NCI-H748 (cell line): ENCODE results near the gene CFL1.
"Not testable (repeated sequence)": the region's sequence is repeated elsewhere in the genome, so short reads cannot be mapped to it uniquely, and the experiment has no call there.

Experiments used
- DNase-seq: peaks from one replicate; lab custom pipeline; 2025; ENCODE audit not compliant: unreplicated experiment; lab: John Stamatoyannopoulos, UW

CFL1 gene

DNA sequence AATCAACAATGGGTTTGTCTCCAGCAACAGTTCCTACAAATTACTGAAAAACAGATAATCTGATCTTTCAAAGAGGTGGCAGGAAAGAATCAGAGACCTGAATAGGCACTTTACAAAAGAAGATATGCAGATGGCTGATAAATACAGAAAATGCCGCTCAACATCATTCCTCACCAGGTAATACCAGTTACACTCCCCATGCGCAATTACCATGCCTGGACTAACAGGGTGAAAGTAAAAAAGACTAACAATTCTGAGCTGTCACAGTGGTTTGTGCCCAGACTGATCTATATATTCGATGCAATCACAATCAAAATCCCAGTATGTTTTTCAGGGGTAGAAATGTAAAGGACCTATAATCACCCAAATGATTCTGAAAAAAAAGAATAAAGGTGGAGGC is 14.2 kb downstream of the CFL1 start:
- no peak for DNase-seq

GRCh38 chr11:65842144-65842543 is 15.8 kb downstream of the CFL1 start:
- no peak for DNase-seq

DNA sequence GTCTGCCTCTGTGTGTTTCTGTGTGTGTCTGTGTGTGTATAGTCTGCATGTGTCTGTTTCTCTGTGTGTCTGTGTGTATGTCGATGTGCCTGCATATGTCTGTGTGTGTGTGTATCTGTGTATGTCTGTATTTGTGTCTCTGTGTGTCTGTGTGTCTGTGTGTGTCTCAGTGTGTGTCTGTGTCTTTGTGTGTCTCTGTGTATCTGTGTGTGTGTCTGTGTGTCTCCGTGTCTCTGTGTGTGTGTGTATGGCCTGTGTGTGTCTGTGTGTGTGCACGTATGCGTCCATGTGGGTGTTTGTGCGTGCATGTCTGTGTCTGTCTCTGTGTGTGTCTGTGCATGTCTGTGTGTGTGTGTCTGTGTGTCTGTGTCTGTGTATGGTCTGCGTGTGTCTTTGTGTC is 23.8 kb downstream of the CFL1 start:
- no peak for DNase-seq

- peak; percentile 91 for DNase-seq
Measured at GRCh38 chr11:65833297-65834030, 24.5 kb downstream of the CFL1 start, which contains the start of gene SNX32. Gene SNX32, plus strand, starts transcription at chr11:65833963. Its CDS starts 103 bp downstream, at chr11:65834066.

GRCh38 chr11:65832231-65832630 is 25.7 kb downstream of the CFL1 start:
- not testable (repeated sequence) for DNase-seq

DNA sequence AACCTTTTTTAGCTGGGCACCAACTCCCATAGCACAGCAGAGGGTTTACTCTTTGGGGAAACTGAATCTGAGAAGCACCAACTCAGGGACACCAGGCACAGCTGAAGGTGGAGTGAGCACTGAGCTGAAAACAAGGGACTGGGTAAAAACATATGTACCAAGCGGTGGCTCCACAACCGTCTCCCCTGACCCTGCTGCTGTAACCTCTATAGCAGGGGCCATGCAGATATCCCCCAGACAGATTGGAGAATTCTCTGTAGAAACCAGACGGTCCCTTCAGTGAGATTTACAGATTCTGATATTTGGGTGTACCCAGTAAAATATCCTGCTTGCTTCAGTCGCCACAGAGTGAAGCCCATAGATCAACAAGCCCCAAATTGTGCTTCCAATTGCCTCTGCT is 28.5 kb downstream of the CFL1 start:
- no peak for DNase-seq

DNA sequence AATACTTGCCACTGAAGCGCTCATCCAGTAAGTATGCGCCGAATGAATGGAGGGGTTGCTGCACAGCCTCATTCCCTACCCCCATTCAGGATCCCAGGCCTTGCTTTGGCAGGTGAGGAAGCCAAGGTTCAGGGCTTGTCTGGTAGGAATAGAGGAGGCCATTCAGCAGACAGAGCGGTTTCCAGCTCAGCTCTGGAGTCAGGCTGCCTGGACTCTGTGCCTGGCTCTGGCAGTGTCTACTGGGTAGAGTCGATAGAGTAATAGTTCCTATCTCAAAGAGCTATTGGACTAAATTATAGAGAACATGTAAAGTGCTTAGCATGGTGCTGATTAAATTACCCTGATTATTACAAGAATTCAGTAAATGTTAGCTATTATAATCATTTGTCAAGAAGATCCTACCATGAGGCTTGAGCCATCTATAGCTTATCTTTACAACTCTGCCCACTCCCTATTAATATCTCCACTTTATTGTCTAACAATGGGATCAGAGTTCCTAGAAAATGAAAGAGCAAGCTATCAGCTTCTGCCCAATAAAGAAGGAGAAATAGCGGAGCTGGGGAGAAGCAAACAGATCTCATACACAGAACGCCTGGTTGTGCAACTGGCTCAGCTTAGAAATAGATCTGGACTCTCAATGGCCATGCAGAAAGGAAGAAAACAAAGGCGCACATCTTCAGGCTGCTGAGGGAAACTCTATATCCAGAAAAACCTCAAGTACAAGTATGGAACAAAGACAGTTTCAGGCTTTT is 30.8 kb downstream of the CFL1 start:
- DNase-seq: no peak

DNA sequence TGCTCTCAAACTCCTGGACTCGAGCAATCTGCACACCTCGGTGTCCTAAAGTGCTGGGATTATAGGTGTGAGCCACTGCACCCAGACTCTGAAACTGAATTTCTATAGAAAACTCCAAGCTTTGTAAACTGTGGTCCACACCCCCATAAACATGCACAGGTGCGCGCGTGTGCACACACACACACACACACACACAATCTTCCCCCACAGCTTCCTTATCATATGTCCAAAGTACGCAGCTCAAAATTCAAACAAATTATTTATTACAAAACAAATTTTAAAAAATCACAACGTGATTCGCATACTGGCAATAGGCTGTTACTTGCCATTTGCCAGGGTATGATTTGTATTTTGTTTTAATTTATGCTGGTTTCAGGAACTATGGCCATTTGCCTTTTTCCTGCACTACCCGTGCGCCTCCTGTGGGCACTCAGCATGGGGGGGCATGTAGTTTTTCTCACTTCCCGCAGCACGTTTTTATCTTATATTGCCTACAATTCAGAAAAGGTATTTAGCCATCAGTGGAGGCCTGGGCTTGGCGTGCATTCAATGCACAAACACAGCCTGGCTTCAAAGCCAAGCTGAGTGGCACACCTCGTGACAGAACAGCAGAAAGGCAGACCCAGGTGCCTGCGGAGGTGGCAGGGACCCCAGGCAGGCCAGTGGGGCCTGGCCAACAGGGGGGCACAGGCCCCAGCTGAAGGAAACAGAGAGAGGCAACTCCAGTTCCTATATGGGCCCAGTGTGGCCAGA is 35.0 kb downstream of the CFL1 start:
- no peak for DNase-seq

DNA sequence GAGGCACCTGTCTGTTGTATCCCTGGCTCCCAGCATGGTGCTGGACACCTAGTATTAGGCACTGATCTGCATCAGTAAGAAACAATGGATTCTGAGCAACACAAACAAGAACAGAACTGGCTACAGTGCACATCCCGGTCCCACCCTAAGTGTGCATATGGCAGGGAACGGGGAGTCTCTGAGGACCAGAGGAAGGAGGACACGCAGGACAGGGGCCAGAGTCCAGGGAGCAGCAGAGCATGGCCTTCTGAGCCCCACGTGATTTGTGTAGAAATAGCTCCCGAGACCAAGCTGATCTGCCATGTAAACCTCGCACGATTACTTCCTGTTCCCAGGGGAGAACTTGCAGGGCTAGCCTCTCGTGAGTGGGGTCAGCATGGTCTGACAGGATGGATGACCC is 36.9 kb downstream of the CFL1 start:
- DNase-seq: no peak

DNA sequence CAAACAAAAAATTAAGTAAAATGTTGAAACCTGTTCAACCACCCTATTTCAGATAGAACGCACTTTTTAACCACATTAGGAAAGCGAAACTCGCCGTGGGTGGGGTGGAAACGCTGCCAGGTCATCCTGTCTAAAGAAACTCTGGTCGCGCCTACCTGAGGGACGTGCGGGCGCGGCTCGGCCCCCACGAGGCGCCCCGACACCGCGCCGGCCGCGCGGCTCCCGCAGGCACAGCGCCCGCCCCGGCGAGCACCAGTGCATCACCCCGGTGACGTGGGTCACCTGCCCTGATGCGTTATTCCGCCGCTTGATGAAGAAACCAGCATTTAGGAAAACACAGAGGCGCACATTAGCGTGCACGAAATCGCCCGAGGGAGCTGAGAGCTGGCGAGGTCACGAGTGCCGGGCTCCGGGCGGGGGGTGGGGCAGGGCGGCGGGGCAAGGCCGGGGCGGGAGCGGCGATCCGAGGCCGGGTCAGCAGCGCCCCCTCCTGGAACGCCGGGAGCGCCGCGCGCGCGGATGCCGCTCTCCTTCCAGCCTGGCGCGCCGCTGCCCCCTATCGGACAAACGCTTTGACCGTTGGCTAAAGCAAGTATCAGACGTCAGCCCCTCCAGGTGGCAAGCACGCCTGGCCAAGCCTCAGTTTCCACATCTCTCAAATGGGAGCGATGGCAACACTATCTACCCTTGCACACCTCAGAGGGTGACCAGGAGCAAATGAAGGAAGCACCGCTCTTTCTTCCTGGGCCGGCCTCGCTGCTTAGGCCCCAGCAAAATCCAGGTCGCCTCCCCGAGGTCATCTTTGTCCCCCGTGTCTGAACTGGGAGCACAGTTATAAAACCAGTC is 39.9 kb downstream of the CFL1 start:
- peak; percentile 86 for DNase-seq

DNA sequence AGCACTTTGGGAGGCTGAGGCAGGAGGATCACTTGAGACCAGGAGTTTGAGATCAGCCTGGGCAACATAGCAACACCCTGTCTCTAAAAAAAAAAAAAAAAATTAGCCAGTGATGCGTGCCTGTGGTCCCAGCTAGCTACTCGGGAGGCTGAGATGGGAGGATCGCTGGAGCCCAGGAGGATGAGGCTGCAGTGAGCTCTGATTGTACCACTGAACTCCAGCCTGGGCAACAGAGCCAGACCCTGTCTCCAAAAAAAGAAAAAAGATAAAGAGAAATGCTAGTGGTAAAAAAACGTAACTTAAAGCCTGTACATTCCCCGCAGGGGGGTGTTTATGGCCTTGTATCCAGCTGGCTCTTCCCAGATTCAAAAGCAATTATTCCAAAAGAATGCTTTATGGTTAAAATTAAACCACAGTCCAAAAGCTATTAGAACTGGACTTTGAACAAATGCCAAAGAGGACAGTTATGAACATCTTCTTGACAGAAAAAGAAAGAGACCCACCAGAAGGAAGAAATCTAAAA is 40.6 kb downstream of the CFL1 start:
- DNase-seq: no peak

DNA sequence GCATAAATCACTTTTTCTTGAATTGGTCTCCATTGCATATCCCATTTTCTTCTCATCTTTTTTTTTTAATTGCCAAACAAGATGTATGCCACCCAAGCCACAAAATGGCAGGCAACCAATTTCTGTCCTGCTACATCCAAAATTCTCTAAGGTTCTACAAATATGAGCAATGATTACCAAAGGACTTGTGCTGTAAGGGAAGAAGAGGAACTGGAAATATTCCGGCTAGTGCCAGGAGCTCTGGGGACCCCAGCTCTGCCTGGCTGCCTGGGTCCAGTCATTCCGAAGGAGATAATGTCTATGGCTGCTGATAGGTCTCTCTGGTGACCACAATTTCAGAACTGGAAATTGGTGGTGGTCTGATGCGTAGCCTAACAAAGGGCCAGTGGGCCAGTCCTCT is 41.3 kb downstream of the CFL1 start:
- no peak for DNase-seq

- DNase-seq: no peak
Measured at GRCh38 chr11:65814986-65815565, 42.9 kb downstream of the CFL1 start.

GRCh38 chr11:65814131-65814985 is 43.6 kb downstream of the CFL1 start:
- no peak for DNase-seq

GRCh38 chr11:65811764-65812475 is 46.1 kb downstream of the CFL1 start:
- DNase-seq: no peak

- no peak for DNase-seq
Measured at GRCh38 chr11:65810046-65810868, 47.7 kb downstream of the CFL1 start.

GRCh38 chr11:65809496-65809895 is 48.5 kb downstream of the CFL1 start:
- no peak for DNase-seq
